ENCODE data around the gene ZBTB22. TPM values are rescaled to one million over a fixed set of nuclear protein-coding genes. Genes with fewer than 3 reads are reported as not detected.

ZBTB22 gene

DNA sequence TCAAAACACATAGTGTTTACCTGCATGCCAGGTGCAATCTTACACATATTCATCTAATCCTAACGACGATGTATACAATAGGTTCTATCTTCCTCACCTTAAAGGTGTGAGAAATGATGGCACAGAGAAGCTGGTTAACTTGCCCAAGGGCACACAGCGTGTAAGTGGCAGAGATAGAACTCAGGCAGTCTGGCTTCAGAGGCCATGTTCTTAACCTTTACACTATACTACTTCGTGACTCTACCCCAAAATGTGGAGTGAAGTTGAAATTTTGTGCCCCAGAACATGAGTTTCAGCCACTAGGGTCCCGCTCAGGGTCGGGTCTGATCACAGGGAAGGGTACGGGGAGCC lies 46.5 kb downstream of the ZBTB22 start:
- Histone ChIP-seq H3K27me3 (ENCODE audit: insufficient read depth, poor library complexity, severe bottlenecking) (no peaks in the 10 kb centered on the region), H3K27ac (replicated peaks) (peak overlapping the region; percentile 97), H3K4me3 (replicated peaks; ENCODE audit: insufficient read depth, low read length) (peak overlapping the region; percentile 73)
- TF ChIP-seq, protein P1, sequence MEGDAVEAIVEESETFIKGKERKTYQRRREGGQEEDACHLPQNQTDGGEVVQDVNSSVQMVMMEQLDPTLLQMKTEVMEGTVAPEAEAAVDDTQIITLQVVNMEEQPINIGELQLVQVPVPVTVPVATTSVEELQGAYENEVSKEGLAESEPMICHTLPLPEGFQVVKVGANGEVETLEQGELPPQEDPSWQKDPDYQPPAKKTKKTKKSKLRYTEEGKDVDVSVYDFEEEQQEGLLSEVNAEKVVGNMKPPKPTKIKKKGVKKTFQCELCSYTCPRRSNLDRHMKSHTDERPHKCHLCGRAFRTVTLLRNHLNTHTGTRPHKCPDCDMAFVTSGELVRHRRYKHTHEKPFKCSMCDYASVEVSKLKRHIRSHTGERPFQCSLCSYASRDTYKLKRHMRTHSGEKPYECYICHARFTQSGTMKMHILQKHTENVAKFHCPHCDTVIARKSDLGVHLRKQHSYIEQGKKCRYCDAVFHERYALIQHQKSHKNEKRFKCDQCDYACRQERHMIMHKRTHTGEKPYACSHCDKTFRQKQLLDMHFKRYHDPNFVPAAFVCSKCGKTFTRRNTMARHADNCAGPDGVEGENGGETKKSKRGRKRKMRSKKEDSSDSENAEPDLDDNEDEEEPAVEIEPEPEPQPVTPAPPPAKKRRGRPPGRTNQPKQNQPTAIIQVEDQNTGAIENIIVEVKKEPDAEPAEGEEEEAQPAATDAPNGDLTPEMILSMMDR (IDR thresholded peaks at IDR 0.05; ENCODE audit: insufficient read depth, low read length) = no peak
- no peak for TF ChIP-seq GABPA (IDR thresholded peaks at IDR 0.05; ENCODE audit: low read depth)
- TF ChIP-seq, protein P2, sequence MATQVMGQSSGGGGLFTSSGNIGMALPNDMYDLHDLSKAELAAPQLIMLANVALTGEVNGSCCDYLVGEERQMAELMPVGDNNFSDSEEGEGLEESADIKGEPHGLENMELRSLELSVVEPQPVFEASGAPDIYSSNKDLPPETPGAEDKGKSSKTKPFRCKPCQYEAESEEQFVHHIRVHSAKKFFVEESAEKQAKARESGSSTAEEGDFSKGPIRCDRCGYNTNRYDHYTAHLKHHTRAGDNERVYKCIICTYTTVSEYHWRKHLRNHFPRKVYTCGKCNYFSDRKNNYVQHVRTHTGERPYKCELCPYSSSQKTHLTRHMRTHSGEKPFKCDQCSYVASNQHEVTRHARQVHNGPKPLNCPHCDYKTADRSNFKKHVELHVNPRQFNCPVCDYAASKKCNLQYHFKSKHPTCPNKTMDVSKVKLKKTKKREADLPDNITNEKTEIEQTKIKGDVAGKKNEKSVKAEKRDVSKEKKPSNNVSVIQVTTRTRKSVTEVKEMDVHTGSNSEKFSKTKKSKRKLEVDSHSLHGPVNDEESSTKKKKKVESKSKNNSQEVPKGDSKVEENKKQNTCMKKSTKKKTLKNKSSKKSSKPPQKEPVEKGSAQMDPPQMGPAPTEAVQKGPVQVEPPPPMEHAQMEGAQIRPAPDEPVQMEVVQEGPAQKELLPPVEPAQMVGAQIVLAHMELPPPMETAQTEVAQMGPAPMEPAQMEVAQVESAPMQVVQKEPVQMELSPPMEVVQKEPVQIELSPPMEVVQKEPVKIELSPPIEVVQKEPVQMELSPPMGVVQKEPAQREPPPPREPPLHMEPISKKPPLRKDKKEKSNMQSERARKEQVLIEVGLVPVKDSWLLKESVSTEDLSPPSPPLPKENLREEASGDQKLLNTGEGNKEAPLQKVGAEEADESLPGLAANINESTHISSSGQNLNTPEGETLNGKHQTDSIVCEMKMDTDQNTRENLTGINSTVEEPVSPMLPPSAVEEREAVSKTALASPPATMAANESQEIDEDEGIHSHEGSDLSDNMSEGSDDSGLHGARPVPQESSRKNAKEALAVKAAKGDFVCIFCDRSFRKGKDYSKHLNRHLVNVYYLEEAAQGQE (IDR thresholded peaks at IDR 0.05; ENCODE audit: insufficient replicate concordance, low read depth) = no peak
- TF ChIP-seq POLR2AphosphoS5 (IDR thresholded peaks at IDR 0.05; ENCODE audit: low read depth) = no peak
- TF ChIP-seq SPI1 (IDR thresholded peaks at IDR 0.05; ENCODE audit: borderline replicate concordance, low read depth) = no peak
- DNase-seq (ENCODE audit: low read depth in 1 of 2, low spot score in 1 of 2) = no peak

Small RNA genes lying within 50 kb of the gene (microRNA-seq; reads per million reads assigned to microRNA genes)
- gene MIR6834 = not detected
- not detected for gene MIR6873

Data from HL-60 (cell line).